GM12878 (cell line): Measurements from ENCODE around the gene PGK2. TPM values are rescaled to one million over a fixed set of nuclear protein-coding genes. Genes with fewer than 3 reads are reported as not detected.

Experiments
- ATAC-seq: fragments of 200-7000 bp; cut with Tn5 transposase; 3 replicates; pipeline ENCODE4 v1.9.1; 2020; ENCODE audit warnings: mild to moderate bottlenecking, moderate library complexity
- BruUV-seq: library from RNA; stranded (reverse); fragments of 400-500 nt; replicated peaks from 2 replicates; lab custom pipeline; 2021; lab: Mats Ljungman, UMichigan
- CTCF ChIA-PET: fragments of 300-600 bp; sonication (Branson Sonifier 250); formaldehyde crosslinking; extraction: SDS; loops from one replicate; lab custom pipeline; 2021; ENCODE audit warnings: inconsistent platforms; lab: Yijun Ruan, JAX
- POLR2A ChIA-PET: fragments of 350-600 bp; formaldehyde crosslinking; extraction: SDS; loops from one replicate; lab custom pipeline; 2021; ENCODE audit warnings: inconsistent platforms; lab: Charles Lee
- RAD21 ChIA-PET: fragments of 300-600 bp; sonication (Branson Sonifier 250); formaldehyde crosslinking; loops from one replicate; lab custom pipeline; 2023; ENCODE audit warnings: antibody characterized with exemption; ENCODE audit not compliant: unreplicated experiment; lab: Charles Lee
- SMC1A ChIA-PET: fragments of 300-600 bp; sonication (Branson Sonifier 250); formaldehyde crosslinking; loops from one replicate; lab custom pipeline; 2023; ENCODE audit not compliant: unreplicated experiment, uncharacterized antibody; lab: Charles Lee
- DNase-seq: peaks from one replicate; pipeline ENCODE4 v3.0.0-alpha.2; 2011; ENCODE audit warnings: low read depth, low spot score
- FAIRE-seq: peaks from 3 replicates; lab custom pipeline; 2011; peaks lifted over from hg19 to GRCh38; lab: Jason Lieb, UNC
- H2AFZ ChIP-seq: 2 replicates; pipeline ENCODE4 v1.6.0; 2011; ENCODE audit warnings: low read depth, low read length, control low read depth; ENCODE audit not compliant: control insufficient read depth
- H3K27ac ChIP-seq: 2 replicates; pipeline ENCODE4 v1.5.1; 2011; ENCODE audit warnings: control low read depth; ENCODE audit not compliant: control insufficient read depth, insufficient read depth
- H3K27me3 ChIP-seq, 2 experiments: replicated peaks in 1 of 2; 2 replicates each; pipeline versions ENCODE4 v1.6.0 to v1.6.1; 2011; ENCODE audit warnings: low read length in 1 of 2; ENCODE audit not compliant: control insufficient read depth in 2 of 2, insufficient read depth in 2 of 2
- H3K36me3 ChIP-seq, 2 experiments: 2 replicates each; pipeline ENCODE4 v1.5.1; 2011; ENCODE audit warnings: low read length in 1 of 2; ENCODE audit not compliant: control insufficient read depth in 2 of 2, insufficient read depth in 2 of 2
- H3K4me1 ChIP-seq: 2 replicates; pipeline ENCODE4 v1.6.1; 2011; ENCODE audit warnings: mild to moderate bottlenecking, low read length, moderate library complexity, mixed read lengths; ENCODE audit not compliant: control insufficient read depth, insufficient read depth
- H3K4me2 ChIP-seq: 2 replicates; pipeline ENCODE4 v1.6.0; 2011; ENCODE audit warnings: control low read depth; ENCODE audit not compliant: control insufficient read depth, insufficient read depth
- H3K4me3 ChIP-seq: fragments of 200-600 bp; sonication (generic); 2 replicates; pipeline ENCODE4 v1.5.1; 2016
- H3K79me2 ChIP-seq: 2 replicates; pipeline ENCODE4 v1.6.0; 2011; ENCODE audit warnings: low read length; ENCODE audit not compliant: control insufficient read depth, insufficient read depth
- H3K9ac ChIP-seq: 2 replicates; pipeline ENCODE4 v1.8.0; 2011; ENCODE audit warnings: low read length, control low read depth, mixed read lengths; ENCODE audit not compliant: control insufficient read depth, insufficient read depth
- H3K9me3 ChIP-seq: replicated peaks from 3 replicates; pipeline ENCODE4 v1.5.1; 2011; ENCODE audit warnings: mild to moderate bottlenecking, low read length; ENCODE audit not compliant: control insufficient read depth, insufficient read depth
- H4K20me1 ChIP-seq: 2 replicates; pipeline ENCODE4 v1.6.0; 2011; ENCODE audit not compliant: control insufficient read depth, insufficient read depth
- ATF7 ChIP-seq: fragments of 450-650 bp; IDR thresholded peaks from 2 replicates; pipeline ENCODE4 v1.6.1; 2016; ENCODE audit warnings: low read depth, mild to moderate bottlenecking
- BRCA1 ChIP-seq: IDR thresholded peaks from 2 replicates; pipeline ENCODE4 v1.6.1; 2011; ENCODE audit warnings: low read depth, low read length, improper control_type of control experiment
- FOXK2 ChIP-seq: fragments of 450-650 bp; IDR thresholded peaks from 2 replicates; pipeline ENCODE4 v1.6.1; 2017; ENCODE audit warnings: mild to moderate bottlenecking, moderate library complexity
- KDM1A ChIP-seq: fragments of 200-600 bp; sonication (generic); IDR thresholded peaks from 2 replicates; pipeline ENCODE4 v1.6.1; 2016; ENCODE audit warnings: borderline replicate concordance
- MEF2A ChIP-seq: IDR thresholded peaks from 2 replicates; pipeline ENCODE4 v1.6.1; 2011; ENCODE audit warnings: low read depth, mild to moderate bottlenecking, low read length, moderate library complexity; ENCODE audit not compliant: insufficient read depth
- MTA2 ChIP-seq: fragments of 450-650 bp; IDR thresholded peaks from 2 replicates; pipeline ENCODE4 v1.6.1; 2016; ENCODE audit warnings: low read depth, mild to moderate bottlenecking, moderate library complexity
- MXI1 ChIP-seq: fragments of 150-350 bp; IDR thresholded peaks from 2 replicates; pipeline ENCODE4 v1.6.1; 2011; ENCODE audit warnings: low read depth, mild to moderate bottlenecking, inconsistent platforms, low read length, improper control_type of control experiment
- MYC ChIP-seq: IDR thresholded peaks from 2 replicates; pipeline ENCODE4 v1.6.1; 2011; ENCODE audit warnings: mild to moderate bottlenecking, low read length, moderate library complexity, inconsistent platforms; ENCODE audit not compliant: insufficient read depth, insufficient replicate concordance, insufficient read length, severe bottlenecking
- NR2C2 ChIP-seq: IDR thresholded peaks from 2 replicates; pipeline ENCODE4 v1.6.1; 2011; ENCODE audit warnings: borderline replicate concordance, low read depth; ENCODE audit not compliant: control insufficient read depth, insufficient read length
- PBX3 ChIP-seq: IDR thresholded peaks from 2 replicates; pipeline ENCODE4 v1.6.1; 2011; ENCODE audit warnings: mild to moderate bottlenecking, low read depth, low read length, moderate library complexity; ENCODE audit not compliant: insufficient replicate concordance
- POLR2AphosphoS5 ChIP-seq: IDR thresholded peaks from 2 replicates; pipeline ENCODE4 v1.6.1; 2011; ENCODE audit warnings: mild to moderate bottlenecking, low read length, inconsistent platforms
- SIX5 ChIP-seq: IDR thresholded peaks from 2 replicates; pipeline ENCODE4 v1.6.1; 2011; ENCODE audit warnings: mild to moderate bottlenecking, low read depth, low read length, moderate library complexity; ENCODE audit not compliant: severe bottlenecking
- TAF1 ChIP-seq: IDR thresholded peaks from 2 replicates; pipeline ENCODE4 v1.6.1; 2011; ENCODE audit warnings: mild to moderate bottlenecking, low read depth, low read length, borderline replicate concordance
- TARDBP ChIP-seq: IDR thresholded peaks from 2 replicates; pipeline ENCODE4 v1.6.1; 2016; ENCODE audit warnings: borderline replicate concordance
- USF2 ChIP-seq: IDR thresholded peaks from 2 replicates; pipeline ENCODE4 v1.6.1; 2011; ENCODE audit warnings: low read depth, low read length, improper control_type of control experiment, borderline replicate concordance
- ZBED1 ChIP-seq: IDR thresholded peaks from 2 replicates; pipeline ENCODE4 v1.6.1; 2016; ENCODE audit warnings: borderline replicate concordance
- ZNF207 ChIP-seq: fragments of 450-650 bp; IDR thresholded peaks from 2 replicates; pipeline ENCODE4 v1.6.1; 2014; ENCODE audit warnings: antibody characterized with exemption, mild to moderate bottlenecking, borderline replicate concordance
- ZNF217 ChIP-seq: fragments of 450-650 bp; IDR thresholded peaks from 2 replicates; pipeline ENCODE4 v1.6.1; 2017; ENCODE audit warnings: antibody characterized with exemption, mild to moderate bottlenecking
- WGBS: methylation state at CpG from one replicate; pipeline ENCODE4 v1.1.6; 2016; ENCODE audit warnings: low lambda C conversion rate; ENCODE audit not compliant: insufficient replicate concordance, insufficient coverage; ENCODE audit errors: missing lambda C conversion rate; 5-methylcytosine and 5-hydroxymethylcytosine counted together
- in situ Hi-C: fragments of 300-500 bp; cut with MboI; formaldehyde crosslinking; loops from 9 replicates; pipeline ENCODE4 v1.14.3; 2018; ENCODE audit warnings: mixed read lengths
- intact Hi-C: fragments of 100-400 bp; cut with micrococcal nuclease; formaldehyde crosslinking; loops from one replicate; pipeline ENCODE4 v1.14.2; 2022; ENCODE audit not compliant: unreplicated experiment
- polyA plus RNA-seq, 11 experiments: library from polyadenylated mRNA; depleted of rRNA in 4 of 11; unstranded in 6 of 11; stranded (reverse) in 5 of 11; fragments of >200 nt; fragmentation: Nextera tagmentation in 4 of 11; fragmentation: Illumina TruSeq in 1 of 11; extraction: Ambion mirVana in 4 of 11; extraction: Trizol in 1 of 11; gene quantifications; 1 replicate in 1 of 11; 2 replicates in 10 of 11; pipeline versions ENCODE4 v1.2.1 to v1.2.3, GENCODE V29; 2011 to 2016; ENCODE audit warnings: inconsistent platforms in 2 of 11, missing spikeins in 2 of 11, low read depth in 1 of 11
- total RNA-seq, 4 experiments: library from RNA; depleted of rRNA in 3 of 4; stranded (reverse); fragments of >200 nt in 3 of 4; fragmentation: Illumina TruSeq in 1 of 4; extraction: Trizol in 1 of 4; gene quantifications; 2 replicates each; pipeline versions ENCODE4 v1.2.1 to v1.2.3, GENCODE V29; 2013 to 2021
- TF ChIP-seq, protein P1 (sequence below): IDR thresholded peaks from 2 replicates; pipeline ENCODE4 v1.6.1; 2011; ENCODE audit warnings: low read depth, mild to moderate bottlenecking, low read length, moderate library complexity, borderline replicate concordance; ENCODE audit errors: extremely low read depth
- TF ChIP-seq, protein P2 (sequence below): fragments of 450-650 bp; IDR thresholded peaks from 2 replicates; pipeline ENCODE4 v1.6.1; 2018; ENCODE audit warnings: mild to moderate bottlenecking, low read depth, moderate library complexity; ENCODE audit not compliant: partially characterized antibody

PGK2 gene
- total and polyA plus RNA-seq, 10 of the 15 experiments (the other 5 are each of a cell fraction or from before 2014, with no cell fraction given), result not detected

GRCh38 chr6:49805246-49805645 lies 18.2 kb upstream of the PGK2 start:
- in situ Hi-C loops, result no loop called here
- SMC1A ChIA-PET, result no interaction called here
- Histone ChIP-seq H3K27ac (no peak overlapping the region), H3K4me1 (no peaks in the 10 kb centered on the region), H3K36me3 (no peaks in the 10 kb centered on the region), H3K9me3 (no peaks in the 10 kb centered on the region), H3K9ac (no peak overlapping the region), H3K27me3 (no peaks in the 10 kb centered on the region), H3K4me3 (no peak overlapping the region), H3K4me2 (no peak overlapping the region), H2AFZ (no peak overlapping the region)
- no peak for FAIRE-seq
- intact Hi-C loops, result no loop called here
- WGBS, result 16% methylated on average over 3 of the region's 3 CpGs
- CTCF ChIA-PET, result no interaction called here
- ATAC-seq, result no peak
- RAD21 ChIA-PET, result no interaction called here
- no peak for TF ChIP-seq SIX5
- no peak for TF ChIP-seq POLR2AphosphoS5
- TF ChIP-seq MTA2, result no peak
- no peak for TF ChIP-seq NR2C2
- TF ChIP-seq, protein P1, sequence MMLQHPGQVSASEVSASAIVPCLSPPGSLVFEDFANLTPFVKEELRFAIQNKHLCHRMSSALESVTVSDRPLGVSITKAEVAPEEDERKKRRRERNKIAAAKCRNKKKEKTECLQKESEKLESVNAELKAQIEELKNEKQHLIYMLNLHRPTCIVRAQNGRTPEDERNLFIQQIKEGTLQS, result no peak
- TF ChIP-seq ZNF207, result no peak
- no peak for TF ChIP-seq PBX3
- TF ChIP-seq ZNF217, result no peak
- TF ChIP-seq TARDBP, result no peak
- TF ChIP-seq FOXK2, result no peak
- no peak for TF ChIP-seq TAF1
- no peak for TF ChIP-seq ATF7
- TF ChIP-seq, protein P2, sequence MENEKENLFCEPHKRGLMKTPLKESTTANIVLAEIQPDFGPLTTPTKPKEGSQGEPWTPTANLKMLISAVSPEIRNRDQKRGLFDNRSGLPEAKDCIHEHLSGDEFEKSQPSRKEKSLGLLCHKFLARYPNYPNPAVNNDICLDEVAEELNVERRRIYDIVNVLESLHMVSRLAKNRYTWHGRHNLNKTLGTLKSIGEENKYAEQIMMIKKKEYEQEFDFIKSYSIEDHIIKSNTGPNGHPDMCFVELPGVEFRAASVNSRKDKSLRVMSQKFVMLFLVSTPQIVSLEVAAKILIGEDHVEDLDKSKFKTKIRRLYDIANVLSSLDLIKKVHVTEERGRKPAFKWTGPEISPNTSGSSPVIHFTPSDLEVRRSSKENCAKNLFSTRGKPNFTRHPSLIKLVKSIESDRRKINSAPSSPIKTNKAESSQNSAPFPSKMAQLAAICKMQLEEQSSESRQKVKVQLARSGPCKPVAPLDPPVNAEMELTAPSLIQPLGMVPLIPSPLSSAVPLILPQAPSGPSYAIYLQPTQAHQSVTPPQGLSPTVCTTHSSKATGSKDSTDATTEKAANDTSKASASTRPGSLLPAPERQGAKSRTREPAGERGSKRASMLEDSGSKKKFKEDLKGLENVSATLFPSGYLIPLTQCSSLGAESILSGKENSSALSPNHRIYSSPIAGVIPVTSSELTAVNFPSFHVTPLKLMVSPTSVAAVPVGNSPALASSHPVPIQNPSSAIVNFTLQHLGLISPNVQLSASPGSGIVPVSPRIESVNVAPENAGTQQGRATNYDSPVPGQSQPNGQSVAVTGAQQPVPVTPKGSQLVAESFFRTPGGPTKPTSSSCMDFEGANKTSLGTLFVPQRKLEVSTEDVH, result no peak
- TF ChIP-seq BRCA1, result no peak
- TF ChIP-seq ZBED1, result no peak
- no peak for TF ChIP-seq MYC
- TF ChIP-seq KDM1A, result no peak
- TF ChIP-seq MEF2A, result no peak
- no peak for TF ChIP-seq USF2
- no peak for TF ChIP-seq MXI1
- TF ChIP-seq, all 136 proteins: peak for 0
- DNase-seq, result no peak
- POLR2A ChIA-PET, result no interaction called here
- no TSS peak for BruUV-seq
- no peaks in the 10 kb centered on the region for H4K20me1 ChIP-seq
- no peaks in the 10 kb centered on the region for H3K79me2 ChIP-seq
